Fibroblast of lung (primary cell): Measurements from ENCODE around the gene ACOT8.

ENCODE experiments used
- EZH2 ChIP-seq: IDR thresholded peaks from 2 replicates; pipeline ENCODE4 v1.5.1; 2012; ENCODE audit warnings: low read length, control low read depth, mild to moderate bottlenecking; ENCODE audit errors: missing control alignments
- TF ChIP-seq, protein P1 (sequence below), 2 donors: IDR thresholded peaks in 1 of 2; conservative IDR thresholded peaks in 1 of 2; 1 replicate in 1 of 2; 2 replicates in 1 of 2; pipeline ENCODE4 v1.5.1; 2011 to 2012; ENCODE audit warnings: low read length in 2 of 2, control low read depth in 1 of 2, inconsistent platforms in 1 of 2, low read depth in 1 of 2, mild to moderate bottlenecking in 1 of 2

DNA sequence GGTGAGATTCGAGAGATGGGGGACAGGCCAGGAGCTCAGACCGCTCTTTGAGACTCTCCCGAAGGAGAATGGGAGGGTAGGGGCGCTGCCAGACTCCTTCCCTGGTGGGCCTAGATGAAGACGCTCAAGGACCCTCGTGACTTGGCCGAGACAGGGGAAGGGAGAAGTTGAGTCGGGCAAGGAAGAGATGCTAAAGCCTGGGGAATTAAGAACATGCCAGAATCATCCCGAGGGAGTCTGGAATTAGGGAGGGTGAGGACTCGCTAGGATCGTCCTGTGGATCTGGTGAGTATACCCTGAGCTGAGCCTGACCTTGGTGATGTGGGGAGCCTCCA is 44.2 kb downstream of the ACOT8 start:
- TF ChIP-seq, protein P1, sequence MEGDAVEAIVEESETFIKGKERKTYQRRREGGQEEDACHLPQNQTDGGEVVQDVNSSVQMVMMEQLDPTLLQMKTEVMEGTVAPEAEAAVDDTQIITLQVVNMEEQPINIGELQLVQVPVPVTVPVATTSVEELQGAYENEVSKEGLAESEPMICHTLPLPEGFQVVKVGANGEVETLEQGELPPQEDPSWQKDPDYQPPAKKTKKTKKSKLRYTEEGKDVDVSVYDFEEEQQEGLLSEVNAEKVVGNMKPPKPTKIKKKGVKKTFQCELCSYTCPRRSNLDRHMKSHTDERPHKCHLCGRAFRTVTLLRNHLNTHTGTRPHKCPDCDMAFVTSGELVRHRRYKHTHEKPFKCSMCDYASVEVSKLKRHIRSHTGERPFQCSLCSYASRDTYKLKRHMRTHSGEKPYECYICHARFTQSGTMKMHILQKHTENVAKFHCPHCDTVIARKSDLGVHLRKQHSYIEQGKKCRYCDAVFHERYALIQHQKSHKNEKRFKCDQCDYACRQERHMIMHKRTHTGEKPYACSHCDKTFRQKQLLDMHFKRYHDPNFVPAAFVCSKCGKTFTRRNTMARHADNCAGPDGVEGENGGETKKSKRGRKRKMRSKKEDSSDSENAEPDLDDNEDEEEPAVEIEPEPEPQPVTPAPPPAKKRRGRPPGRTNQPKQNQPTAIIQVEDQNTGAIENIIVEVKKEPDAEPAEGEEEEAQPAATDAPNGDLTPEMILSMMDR (conservative IDR thresholded peaks at IDR 0.05 in 1 of 2, IDR thresholded peaks at IDR 0.05 in 1 of 2; ENCODE audit: low read depth in 1 of 2, low read length in 2 of 2): no peak
- no peak for TF ChIP-seq EZH2
